Cardiac fibroblast (primary cell): ENCODE results near the gene TTLL12.

Experiments used
- DNase-seq, 2 donors: peaks; one replicate each; pipeline versions ENCODE4 v3.0.0 to v3.0.0-alpha.2; 2010; ENCODE audit warnings: low read depth in 2 of 2
- H3K4me3 ChIP-seq, 2 donors: replicated peaks in 1 of 2; 1 replicate in 1 of 2; 2 replicates in 1 of 2; pipeline ENCODE4 v1.5.1; 2011; ENCODE audit warnings: low read depth in 2 of 2, low read length in 2 of 2, mild to moderate bottlenecking in 2 of 2, moderate library complexity in 1 of 2
- CTCF ChIP-seq: IDR thresholded peaks from one replicate; pipeline ENCODE4 v1.5.1; 2011; ENCODE audit warnings: low read depth, mild to moderate bottlenecking, low read length, inconsistent platforms

The TTLL12 gene

GRCh38 chr22:43174941-43175531, 11.9 kb downstream of the TTLL12 start:
- no peak overlapping the region for H3K4me3 ChIP-seq
- no peak for TF ChIP-seq CTCF
- DNase-seq, result no peak

GRCh38 chr22:43173976-43174720, 12.8 kb downstream of the TTLL12 start:
- TF ChIP-seq CTCF, result no peak
- no peak for DNase-seq
- no peak overlapping the region for H3K4me3 ChIP-seq

- no peak for DNase-seq
- no peak for TF ChIP-seq CTCF
- no peak overlapping the region for H3K4me3 ChIP-seq
These were observed 13.4 kb downstream of the TTLL12 start for GRCh38 chr22:43173566-43173965.

GRCh38 chr22:43172191-43172590, 14.7 kb downstream of the TTLL12 start:
- H3K4me3 ChIP-seq, result no peak overlapping the region
- no peak for TF ChIP-seq CTCF
- DNase-seq, result no peak

GRCh38 chr22:43171607-43172006, 15.3 kb downstream of the TTLL12 start:
- DNase-seq, result no peak
- no peak overlapping the region for H3K4me3 ChIP-seq
- no peak for TF ChIP-seq CTCF

- no peak for DNase-seq
- no peak overlapping the region for H3K4me3 ChIP-seq
- no peak for TF ChIP-seq CTCF
These were observed 15.9 kb downstream of the TTLL12 start for GRCh38 chr22:43171019-43171491.
